Measurements from ENCODE around the gene ZC3H7B. TPM values are rescaled to one million over a fixed set of nuclear protein-coding genes. Genes with fewer than 3 reads are reported as not detected.

Gene ZC3H7B
- total and polyA plus RNA-seq, 2 experiments from 2014 or later = 5.4 to 54.9 TPM

- no peaks in the 10 kb centered on the region for H3K9me2 ChIP-seq (ENCODE audit: insufficient read depth)
- no peak overlapping the region for H3K9ac ChIP-seq
- H3K4me3 ChIP-seq = no peak overlapping the region
- H3K79me2 ChIP-seq (ENCODE audit: insufficient read depth) = peaks cover 22% of the 10 kb centered on the region
- no peaks in the 10 kb centered on the region for H3K9me3 ChIP-seq (ENCODE audit: low read depth)
- DNase-seq = no peak
- TF ChIP-seq EZH2phosphoT487 (IDR thresholded peaks at IDR 0.05; ENCODE audit: insufficient read depth, low read depth) = no peak
- no peak for TF ChIP-seq EZH2 (IDR thresholded peaks at IDR 0.05; ENCODE audit: insufficient read depth, poor library complexity, severe bottlenecking)
- peaks cover 6% of the 10 kb centered on the region; the same call in 1 of the 2 replicates for H3K36me3 ChIP-seq (ENCODE audit: low read depth)
- H4K20me1 ChIP-seq (ENCODE audit: insufficient read depth) = no peaks in the 10 kb centered on the region
- no peaks in the 10 kb centered on the region for H3K27me3 ChIP-seq (replicated peaks; ENCODE audit: insufficient read depth)
- in situ Hi-C loops (cut with MboI) = no loop called here
- H3K4me2 ChIP-seq (ENCODE audit: unreplicated experiment) = no peak overlapping the region
- no peak overlapping the region for H2AFZ ChIP-seq
- 95 to 98% methylated on average over 4 to 5 of the region's 5 CpGs for WGBS, 2 experiments (ENCODE audit: low coverage in 1 of 2, low lambda C conversion rate in 2 of 2, missing lambda C conversion rate in 2 of 2)
- no peaks in the 10 kb centered on the region for H3F3A ChIP-seq (ENCODE audit: insufficient read depth)
- H3K4me1 ChIP-seq (ENCODE audit: insufficient read depth) = no peaks in the 10 kb centered on the region
- no peak overlapping the region for H3K27ac ChIP-seq
Observed at GRCh38 chr22:41324821-41325528, 23.6 kb downstream of the ZC3H7B start.

- WGBS, 2 experiments (ENCODE audit: low coverage in 1 of 2, low lambda C conversion rate in 2 of 2, missing lambda C conversion rate in 2 of 2) = 89 to 90% methylated on average over 15 to 16 of the region's 16 CpGs
- H4K20me1 ChIP-seq (ENCODE audit: insufficient read depth) = no peaks in the 10 kb centered on the region
- TF ChIP-seq EZH2phosphoT487 (IDR thresholded peaks at IDR 0.05; ENCODE audit: insufficient read depth, low read depth) (no peak), EZH2 (IDR thresholded peaks at IDR 0.05; ENCODE audit: insufficient read depth, poor library complexity, severe bottlenecking) (no peak)
- H3K4me1 ChIP-seq (ENCODE audit: insufficient read depth) = no peaks in the 10 kb centered on the region
- H2AFZ ChIP-seq = no peak overlapping the region
- no peaks in the 10 kb centered on the region for H3K27me3 ChIP-seq (replicated peaks; ENCODE audit: insufficient read depth)
- no peaks in the 10 kb centered on the region for H3F3A ChIP-seq (ENCODE audit: insufficient read depth)
- no peaks in the 10 kb centered on the region for H3K9me3 ChIP-seq (ENCODE audit: low read depth)
- DNase-seq = no peak
- peaks cover 10% of the 10 kb centered on the region; the same call in 1 of the 2 replicates for H3K36me3 ChIP-seq (ENCODE audit: low read depth)
- no peak overlapping the region for H3K9ac ChIP-seq
- in situ Hi-C loops (cut with MboI) = no loop called here
- H3K4me3 ChIP-seq = no peak overlapping the region
- H3K4me2 ChIP-seq (ENCODE audit: unreplicated experiment) = no peak overlapping the region
- H3K79me2 ChIP-seq (ENCODE audit: insufficient read depth) = peaks cover 16% of the 10 kb centered on the region
- H3K9me2 ChIP-seq (ENCODE audit: insufficient read depth) = no peaks in the 10 kb centered on the region
- H3K27ac ChIP-seq = no peak overlapping the region
Observed at GRCh38 chr22:41327124-41327523, 25.8 kb downstream of the ZC3H7B start.

GRCh38 chr22:41330169-41330568 is 28.8 kb downstream of the ZC3H7B start:
- no peaks in the 10 kb centered on the region for H3K4me1 ChIP-seq (ENCODE audit: insufficient read depth)
- H2AFZ ChIP-seq = no peak overlapping the region
- H3K4me2 ChIP-seq (ENCODE audit: unreplicated experiment) = no peak overlapping the region
- H3F3A ChIP-seq (ENCODE audit: insufficient read depth) = no peaks in the 10 kb centered on the region
- H4K20me1 ChIP-seq (ENCODE audit: insufficient read depth) = no peaks in the 10 kb centered on the region
- H3K27ac ChIP-seq = no peak overlapping the region
- no peak overlapping the region for H3K4me3 ChIP-seq
- H3K36me3 ChIP-seq (ENCODE audit: low read depth) = peaks cover 28% of the 10 kb centered on the region; the same call in 1 of the 2 replicates
- TF ChIP-seq EZH2phosphoT487 (IDR thresholded peaks at IDR 0.05; ENCODE audit: insufficient read depth, low read depth) = no peak
- TF ChIP-seq EZH2 (IDR thresholded peaks at IDR 0.05; ENCODE audit: insufficient read depth, poor library complexity, severe bottlenecking) = no peak
- no peak overlapping the region for H3K9ac ChIP-seq
- no peaks in the 10 kb centered on the region for H3K9me3 ChIP-seq (ENCODE audit: low read depth)
- in situ Hi-C loops (cut with MboI) = no loop called here
- H3K9me2 ChIP-seq (ENCODE audit: insufficient read depth) = no peaks in the 10 kb centered on the region
- WGBS, 2 experiments (ENCODE audit: low coverage in 1 of 2, low lambda C conversion rate in 2 of 2, missing lambda C conversion rate in 2 of 2) = 90 to 93% methylated on average over 6 to 7 of the region's 7 CpGs
- H3K27me3 ChIP-seq (replicated peaks; ENCODE audit: insufficient read depth) = no peaks in the 10 kb centered on the region
- DNase-seq = no peak
- no peaks in the 10 kb centered on the region for H3K79me2 ChIP-seq (ENCODE audit: insufficient read depth)

- Histone ChIP-seq H3K79me2 (ENCODE audit: insufficient read depth) (no peaks in the 10 kb centered on the region), H3K36me3 (ENCODE audit: low read depth) (peaks cover 28% of the 10 kb centered on the region; the same call in 1 of the 2 replicates), H2AFZ (no peak overlapping the region), H3K27ac (no peak overlapping the region), H3K4me1 (ENCODE audit: insufficient read depth) (no peaks in the 10 kb centered on the region), H4K20me1 (ENCODE audit: insufficient read depth) (no peaks in the 10 kb centered on the region), H3F3A (ENCODE audit: insufficient read depth) (no peaks in the 10 kb centered on the region), H3K27me3 (replicated peaks; ENCODE audit: insufficient read depth) (no peaks in the 10 kb centered on the region), H3K9ac (no peak overlapping the region), H3K9me2 (ENCODE audit: insufficient read depth) (no peaks in the 10 kb centered on the region), H3K4me2 (ENCODE audit: unreplicated experiment) (no peak overlapping the region), H3K4me3 (no peak overlapping the region), H3K9me3 (ENCODE audit: low read depth) (no peaks in the 10 kb centered on the region)
- in situ Hi-C loops (cut with MboI) = no loop called here
- TF ChIP-seq EZH2 (IDR thresholded peaks at IDR 0.05; ENCODE audit: insufficient read depth, poor library complexity, severe bottlenecking) (no peak), EZH2phosphoT487 (IDR thresholded peaks at IDR 0.05; ENCODE audit: insufficient read depth, low read depth) (no peak)
- DNase-seq = no peak
- WGBS, 2 experiments (ENCODE audit: low coverage in 1 of 2, low lambda C conversion rate in 2 of 2, missing lambda C conversion rate in 2 of 2) = 92% methylated on average over 14 to 15 of the region's 15 CpGs
Observed at GRCh38 chr22:41332217-41332939, 31.1 kb downstream of the ZC3H7B start.
